Prostate gland (tissue), 2 donors: ENCODE data around the gene ADCYAP1. TPM values are rescaled to one million over a fixed set of nuclear protein-coding genes. Genes with fewer than 3 reads are reported as not detected.

Experiments used
- DNase-seq: peaks from one replicate; pipeline ENCODE4 v3.0.0-alpha.2; 2019; ENCODE audit warnings: low spot score
- H3K27ac ChIP-seq, 2 donors: fragments of 200-600 bp; sonication (generic); 2 replicates each; pipeline ENCODE4 v1.5.1; 2017 to 2019
- H3K27me3 ChIP-seq: fragments of 200-600 bp; sonication (generic); replicated peaks from 2 replicates; pipeline ENCODE4 v1.5.1; 2019; ENCODE audit not compliant: insufficient read depth
- H3K36me3 ChIP-seq, 2 donors: fragments of 200-600 bp; sonication (generic); 1 replicate in 1 of 2; 2 replicates in 1 of 2; pipeline versions ENCODE4 v1.5.1 to v1.8.1; 2017 to 2019
- H3K4me1 ChIP-seq: fragments of 200-600 bp; sonication (generic); replicated peaks from 2 replicates; pipeline ENCODE4 v1.5.1; 2019
- H3K4me3 ChIP-seq, 2 donors: fragments of 200-600 bp; sonication (generic); 2 replicates each; pipeline ENCODE4 v1.5.1; 2017 to 2019
- H3K9me3 ChIP-seq: fragments of 200-600 bp; sonication (generic); 2 replicates; pipeline ENCODE4 v1.5.1; 2017
- POLR2A ChIP-seq: fragments of 450-650 bp; IDR thresholded peaks from one replicate; pipeline ENCODE4 v1.6.1; 2016; ENCODE audit warnings: antibody characterized with exemption, mild to moderate bottlenecking
- POLR2AphosphoS5 ChIP-seq: sonication (generic); formaldehyde crosslinking; IDR thresholded peaks from one replicate; pipeline ENCODE4 v1.6.1; 2017; ENCODE audit warnings: antibody characterized with exemption
- WGBS: methylation state at CpG from one replicate; pipeline ENCODE4 v1.1.5; 2018; 5-methylcytosine and 5-hydroxymethylcytosine counted together
- intact Hi-C: fragments of 100-400 bp; cut with DNase I; formaldehyde crosslinking; loops from one replicate; pipeline ENCODE4 v1.14.2; 2022
- total RNA-seq, 2 donors: library from RNA; depleted of rRNA; stranded (reverse); fragments of >200 nt; gene quantifications; one replicate each; pipeline ENCODE4 v1.1.0, GENCODE V29; 2016
- TF ChIP-seq, protein P1 (sequence below), 4 experiments: fragments of 200-600 bp in 2 of 4; fragments of 450-650 bp in 2 of 4; sonication (generic) in 2 of 4; IDR thresholded peaks; 1 replicate in 3 of 4; 2 replicates in 1 of 4; pipeline ENCODE4 v1.5.1; 2016 to 2019; ENCODE audit warnings: antibody characterized with exemption in 4 of 4, mild to moderate bottlenecking in 2 of 4, moderate library complexity in 2 of 4

Gene ADCYAP1
- total RNA-seq, 2 donors from 2014 or later: 2.2 to 2.7 TPM

GRCh38 chr18:957829-958228 lies 53.2 kb downstream of the ADCYAP1 start:
- intact Hi-C loops: no loop called here
- 56% methylated on average over 5 of the region's 5 CpGs for WGBS

DNA sequence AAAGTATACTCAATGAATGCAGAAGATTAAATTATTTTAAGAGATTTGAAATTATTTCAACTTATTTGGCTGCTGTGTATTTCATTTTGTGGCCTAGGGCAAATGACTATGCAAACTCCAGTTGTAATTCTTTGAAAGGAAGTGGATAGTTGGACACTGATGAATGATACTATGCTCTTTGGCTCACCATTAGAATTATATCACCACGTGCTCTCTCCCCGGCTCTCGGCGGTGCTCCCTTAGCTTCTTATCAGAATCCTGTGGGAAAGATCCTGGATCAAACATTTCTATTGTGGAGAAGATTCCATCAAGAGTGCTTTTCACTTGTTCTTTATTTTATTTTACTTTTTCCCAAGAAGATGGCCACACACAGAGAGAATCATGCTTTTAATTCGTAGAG lies 55.2 kb downstream of the ADCYAP1 start:
- H3K9me3 ChIP-seq: no peaks in the 10 kb centered on the region
- DNase-seq: no peak
- no peaks in the 10 kb centered on the region for H3K27me3 ChIP-seq
- H3K4me3 ChIP-seq: no peak overlapping the region
- H3K36me3 ChIP-seq: no peaks in the 10 kb centered on the region
- TF ChIP-seq POLR2AphosphoS5: no peak
- TF ChIP-seq, protein P1, sequence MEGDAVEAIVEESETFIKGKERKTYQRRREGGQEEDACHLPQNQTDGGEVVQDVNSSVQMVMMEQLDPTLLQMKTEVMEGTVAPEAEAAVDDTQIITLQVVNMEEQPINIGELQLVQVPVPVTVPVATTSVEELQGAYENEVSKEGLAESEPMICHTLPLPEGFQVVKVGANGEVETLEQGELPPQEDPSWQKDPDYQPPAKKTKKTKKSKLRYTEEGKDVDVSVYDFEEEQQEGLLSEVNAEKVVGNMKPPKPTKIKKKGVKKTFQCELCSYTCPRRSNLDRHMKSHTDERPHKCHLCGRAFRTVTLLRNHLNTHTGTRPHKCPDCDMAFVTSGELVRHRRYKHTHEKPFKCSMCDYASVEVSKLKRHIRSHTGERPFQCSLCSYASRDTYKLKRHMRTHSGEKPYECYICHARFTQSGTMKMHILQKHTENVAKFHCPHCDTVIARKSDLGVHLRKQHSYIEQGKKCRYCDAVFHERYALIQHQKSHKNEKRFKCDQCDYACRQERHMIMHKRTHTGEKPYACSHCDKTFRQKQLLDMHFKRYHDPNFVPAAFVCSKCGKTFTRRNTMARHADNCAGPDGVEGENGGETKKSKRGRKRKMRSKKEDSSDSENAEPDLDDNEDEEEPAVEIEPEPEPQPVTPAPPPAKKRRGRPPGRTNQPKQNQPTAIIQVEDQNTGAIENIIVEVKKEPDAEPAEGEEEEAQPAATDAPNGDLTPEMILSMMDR (IDR thresholded peaks at IDR 0.05): no peak
- no peak for TF ChIP-seq POLR2A
- 44% methylated on average over 5 of the region's 5 CpGs for WGBS
- H3K4me1 ChIP-seq: no peaks in the 10 kb centered on the region
- no peak overlapping the region for H3K27ac ChIP-seq
- intact Hi-C loops: loop anchor here (10.0 kb wide), 1 partner anchor 95 kb away; no protein-coding TSS in a partner anchor

More at GRCh38 chr18:957829-958228, 53.2 kb downstream of the ADCYAP1 start:
- H3K4me1 ChIP-seq: no peaks in the 10 kb centered on the region
- no peaks in the 10 kb centered on the region for H3K36me3 ChIP-seq
- no peak overlapping the region for H3K4me3 ChIP-seq
- no peak for DNase-seq
- no peaks in the 10 kb centered on the region for H3K9me3 ChIP-seq
- H3K27me3 ChIP-seq: no peaks in the 10 kb centered on the region
- H3K27ac ChIP-seq: no peak overlapping the region
- no peak for TF ChIP-seq POLR2AphosphoS5
- TF ChIP-seq, protein P1 (IDR thresholded peaks at IDR 0.05): no peak
- TF ChIP-seq POLR2A: no peak

Other genes with a start within 250 kb of the ADCYAP1 start
- gene TYMS, start 247.2 kb upstream of the ADCYAP1 start, total RNA-seq: 1 to 10 TPM; 8.2 to 9.6 TPM
- 100 to 1,000 TPM in 1 of 2 donors, 10 to 100 TPM in 1; 84.8 to 114 TPM for gene ENOSF1, start 192.2 kb upstream of the ADCYAP1 start, total RNA-seq
- 100 to 1,000 TPM in 1 of 2 donors, 10 to 100 TPM in 1; 88.5 to 116 TPM for gene YES1, start 92.6 kb upstream of the ADCYAP1 start, total RNA-seq